Measurements from ENCODE around the gene SEC22C. TPM values are rescaled to one million over a fixed set of nuclear protein-coding genes. Genes with fewer than 3 reads are reported as not detected.

SEC22C gene
- polyA plus RNA-seq, 1 donor (not counting 4 experiments of a cell fraction or from before 2014, with no cell fraction given): 58.4 TPM

DNA sequence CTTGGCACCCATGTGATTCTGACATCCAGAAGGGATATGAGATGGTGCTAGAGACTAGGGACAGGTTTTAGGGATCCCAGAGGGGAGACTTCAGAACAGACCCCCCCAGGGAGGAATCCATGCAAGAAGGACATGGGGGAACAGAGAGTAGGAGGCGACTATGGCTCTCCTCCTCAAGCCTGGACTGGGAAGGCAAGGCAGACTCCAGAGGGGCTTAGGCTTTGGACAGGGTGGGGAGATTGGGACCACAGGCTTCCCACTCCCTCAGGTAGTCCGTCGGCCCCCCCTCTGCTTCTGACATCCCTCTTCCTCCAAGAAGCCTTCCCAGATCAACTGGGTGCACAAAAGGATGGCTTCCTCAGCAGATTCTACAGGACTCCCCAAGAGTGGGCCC is 82.3 kb downstream of the SEC22C start:
- peaks cover 10% of the 10 kb centered on the region for H3K27me3 ChIP-seq (ENCODE audit: control insufficient read depth, extremely low read depth, insufficient read depth, low read length)

GRCh38 chr3:42498791-42499477 is 82.8 kb downstream of the SEC22C start:
- Histone ChIP-seq H3K9me1 (ENCODE audit: control insufficient read depth, extremely low read depth, insufficient read depth, low read length) (peaks cover 2% of the 10 kb centered on the region), H4K20me1 (ENCODE audit: control insufficient read depth, extremely low read depth, insufficient read depth, low read length) (no peaks in the 10 kb centered on the region), H3K4me3 (ENCODE audit: control insufficient read depth in 2 of 3, extremely low read depth in 1 of 3, insufficient read depth in 2 of 3, low read depth in 1 of 3, low read length in 3 of 3) (no peak overlapping the region), H3K9ac (ENCODE audit: control insufficient read depth, extremely low read depth, insufficient read depth, low read length) (peak overlapping the region; percentile 13), H3K36me3 (ENCODE audit: control insufficient read depth in 2 of 2, extremely low read depth in 1 of 2, insufficient read depth in 2 of 2, low read length in 2 of 2) (no peaks in the 10 kb centered on the region), H3K27ac (ENCODE audit: control insufficient read depth, insufficient read depth, low read length) (peak overlapping the region; percentile 33), H3K79me2 (ENCODE audit: control insufficient read depth, insufficient read depth, low read length) (no peaks in the 10 kb centered on the region), H2AFZ (ENCODE audit: control insufficient read depth, low read length) (peak overlapping the region; percentile 14), H3K4me2 (ENCODE audit: control insufficient read depth, extremely low read depth, insufficient read depth, low read depth, low read length) (peak overlapping the region; percentile 12), H3K27me3 (ENCODE audit: control insufficient read depth, extremely low read depth, insufficient read depth, low read length) (peaks cover 10% of the 10 kb centered on the region), H3K9me3 (ENCODE audit: control insufficient read depth, low read depth, low read length) (no peaks in the 10 kb centered on the region), H3K4me1 (ENCODE audit: control insufficient read depth, extremely low read depth, insufficient read depth, low read length) (peaks cover 32% of the 10 kb centered on the region)
- DNase-seq (ENCODE audit: low read depth, low spot score) (no peak), FAIRE-seq (peak; percentile 95)
- TF ChIP-seq CTCF (optimal IDR thresholded peaks at IDR 0.05 in 1 of 3, IDR thresholded peaks at IDR 0.05 in 1 of 3, conservative IDR thresholded peaks at IDR 0.05 in 1 of 3; ENCODE audit: extremely low read depth in 1 of 3, insufficient read depth in 2 of 3, low read length in 3 of 3) (no peak), EZH2 (IDR thresholded peaks at IDR 0.05; ENCODE audit: low read length) (no peak)
- dilution Hi-C loops (cut with MboI; ENCODE audit: extremely low pct_ligation_motif_present, low sequenced_read_pairs): no loop called here

More for the DNA sequence above, 82.3 kb downstream of the SEC22C start:
- Histone ChIP-seq H3K4me1 (ENCODE audit: control insufficient read depth, extremely low read depth, insufficient read depth, low read length) (peaks cover 32% of the 10 kb centered on the region), H3K36me3 (ENCODE audit: control insufficient read depth in 2 of 2, extremely low read depth in 1 of 2, insufficient read depth in 2 of 2, low read length in 2 of 2) (no peaks in the 10 kb centered on the region), H3K9ac (ENCODE audit: control insufficient read depth, extremely low read depth, insufficient read depth, low read length) (peak overlapping the region; percentile 13), H3K27ac (ENCODE audit: control insufficient read depth, insufficient read depth, low read length) (peak overlapping the region; percentile 33), H3K4me2 (ENCODE audit: control insufficient read depth, extremely low read depth, insufficient read depth, low read depth, low read length) (peak overlapping the region; percentile 6), H2AFZ (ENCODE audit: control insufficient read depth, low read length) (peak overlapping the region; percentile 14), H4K20me1 (ENCODE audit: control insufficient read depth, extremely low read depth, insufficient read depth, low read length) (no peaks in the 10 kb centered on the region), H3K9me3 (ENCODE audit: control insufficient read depth, low read depth, low read length) (no peaks in the 10 kb centered on the region), H3K9me1 (ENCODE audit: control insufficient read depth, extremely low read depth, insufficient read depth, low read length) (peaks cover 2% of the 10 kb centered on the region), H3K79me2 (ENCODE audit: control insufficient read depth, insufficient read depth, low read length) (no peaks in the 10 kb centered on the region), H3K4me3 (ENCODE audit: control insufficient read depth in 2 of 3, extremely low read depth in 1 of 3, insufficient read depth in 2 of 3, low read depth in 1 of 3, low read length in 3 of 3) (no peak overlapping the region)
- FAIRE-seq: no peak
- dilution Hi-C loops (cut with MboI; ENCODE audit: extremely low pct_ligation_motif_present, low sequenced_read_pairs): no loop called here
- DNase-seq (ENCODE audit: low read depth, low spot score): no peak
- TF ChIP-seq EZH2 (IDR thresholded peaks at IDR 0.05; ENCODE audit: low read length): no peak
- TF ChIP-seq CTCF (optimal IDR thresholded peaks at IDR 0.05 in 1 of 3, IDR thresholded peaks at IDR 0.05 in 1 of 3, conservative IDR thresholded peaks at IDR 0.05 in 1 of 3; ENCODE audit: extremely low read depth in 1 of 3, insufficient read depth in 2 of 3, low read length in 3 of 3): no peak

Data from keratinocyte (primary cell).